ENCODE data around the gene GPC2.

Gene GPC2

DNA sequence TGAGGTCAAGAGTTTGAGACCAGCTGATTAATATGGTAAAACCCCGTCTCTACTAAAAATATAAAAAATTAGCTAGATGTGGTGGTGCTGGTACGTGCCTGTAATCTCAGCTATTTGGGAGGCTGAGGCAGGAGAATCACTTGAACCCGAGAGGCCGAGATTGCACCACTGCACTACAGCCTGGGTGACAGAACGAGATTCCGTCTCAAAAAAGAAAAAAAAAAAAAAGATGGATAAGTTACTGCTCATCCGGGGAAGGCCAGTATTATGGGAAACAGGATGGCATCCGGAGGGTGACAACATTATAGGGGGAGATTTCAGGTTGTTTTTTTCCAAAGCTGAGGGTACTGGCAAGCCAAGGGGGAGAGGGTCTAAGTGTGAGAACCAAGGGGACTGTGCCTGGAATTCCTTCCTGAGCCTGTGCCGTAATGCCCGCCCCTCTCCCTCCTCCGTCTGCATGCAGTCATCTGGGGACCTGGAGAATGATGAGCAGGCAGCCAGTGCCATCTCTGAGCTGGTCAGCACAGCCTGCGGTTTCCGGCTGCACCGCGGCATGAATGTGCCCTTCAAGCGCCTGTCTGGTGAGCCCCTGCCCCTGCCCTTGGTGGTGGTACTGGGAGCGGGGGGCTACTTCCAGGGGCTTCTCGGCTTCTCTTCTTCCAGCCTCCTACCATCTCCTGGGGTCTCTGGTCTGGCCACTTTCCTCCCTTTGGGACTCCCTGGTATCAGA lies 24.1 kb downstream of the GPC2 start:
- TF ChIP-seq, protein P1, sequence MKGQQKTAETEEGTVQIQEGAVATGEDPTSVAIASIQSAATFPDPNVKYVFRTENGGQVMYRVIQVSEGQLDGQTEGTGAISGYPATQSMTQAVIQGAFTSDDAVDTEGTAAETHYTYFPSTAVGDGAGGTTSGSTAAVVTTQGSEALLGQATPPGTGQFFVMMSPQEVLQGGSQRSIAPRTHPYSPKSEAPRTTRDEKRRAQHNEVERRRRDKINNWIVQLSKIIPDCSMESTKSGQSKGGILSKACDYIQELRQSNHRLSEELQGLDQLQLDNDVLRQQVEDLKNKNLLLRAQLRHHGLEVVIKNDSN (IDR thresholded peaks at IDR 0.05), result no peak
- TF ChIP-seq CEBPB (IDR thresholded peaks at IDR 0.05) (no peak), FOXM1 (IDR thresholded peaks at IDR 0.05; ENCODE audit: borderline replicate concordance, low read depth) (no peak), CREB1 (IDR thresholded peaks at IDR 0.05; ENCODE audit: low read depth) (no peak), ZBTB7A (IDR thresholded peaks at IDR 0.05; ENCODE audit: low read depth) (no peak), TEAD4 (IDR thresholded peaks at IDR 0.05) (no peak), NFIC (IDR thresholded peaks at IDR 0.05) (no peak), TAF1 (IDR thresholded peaks at IDR 0.05; ENCODE audit: low read depth) (no peak), EGR1 (IDR thresholded peaks at IDR 0.05) (no peak), RAD21 (IDR thresholded peaks at IDR 0.05; ENCODE audit: low read depth) (no peak), EP300 (IDR thresholded peaks at IDR 0.05; ENCODE audit: borderline replicate concordance) (no peak), YY1 (IDR thresholded peaks at IDR 0.05; ENCODE audit: low read depth) (no peak)
- TF ChIP-seq, protein P2, sequence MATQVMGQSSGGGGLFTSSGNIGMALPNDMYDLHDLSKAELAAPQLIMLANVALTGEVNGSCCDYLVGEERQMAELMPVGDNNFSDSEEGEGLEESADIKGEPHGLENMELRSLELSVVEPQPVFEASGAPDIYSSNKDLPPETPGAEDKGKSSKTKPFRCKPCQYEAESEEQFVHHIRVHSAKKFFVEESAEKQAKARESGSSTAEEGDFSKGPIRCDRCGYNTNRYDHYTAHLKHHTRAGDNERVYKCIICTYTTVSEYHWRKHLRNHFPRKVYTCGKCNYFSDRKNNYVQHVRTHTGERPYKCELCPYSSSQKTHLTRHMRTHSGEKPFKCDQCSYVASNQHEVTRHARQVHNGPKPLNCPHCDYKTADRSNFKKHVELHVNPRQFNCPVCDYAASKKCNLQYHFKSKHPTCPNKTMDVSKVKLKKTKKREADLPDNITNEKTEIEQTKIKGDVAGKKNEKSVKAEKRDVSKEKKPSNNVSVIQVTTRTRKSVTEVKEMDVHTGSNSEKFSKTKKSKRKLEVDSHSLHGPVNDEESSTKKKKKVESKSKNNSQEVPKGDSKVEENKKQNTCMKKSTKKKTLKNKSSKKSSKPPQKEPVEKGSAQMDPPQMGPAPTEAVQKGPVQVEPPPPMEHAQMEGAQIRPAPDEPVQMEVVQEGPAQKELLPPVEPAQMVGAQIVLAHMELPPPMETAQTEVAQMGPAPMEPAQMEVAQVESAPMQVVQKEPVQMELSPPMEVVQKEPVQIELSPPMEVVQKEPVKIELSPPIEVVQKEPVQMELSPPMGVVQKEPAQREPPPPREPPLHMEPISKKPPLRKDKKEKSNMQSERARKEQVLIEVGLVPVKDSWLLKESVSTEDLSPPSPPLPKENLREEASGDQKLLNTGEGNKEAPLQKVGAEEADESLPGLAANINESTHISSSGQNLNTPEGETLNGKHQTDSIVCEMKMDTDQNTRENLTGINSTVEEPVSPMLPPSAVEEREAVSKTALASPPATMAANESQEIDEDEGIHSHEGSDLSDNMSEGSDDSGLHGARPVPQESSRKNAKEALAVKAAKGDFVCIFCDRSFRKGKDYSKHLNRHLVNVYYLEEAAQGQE (IDR thresholded peaks at IDR 0.05; ENCODE audit: low read depth), result no peak
- TF ChIP-seq, protein P3, sequence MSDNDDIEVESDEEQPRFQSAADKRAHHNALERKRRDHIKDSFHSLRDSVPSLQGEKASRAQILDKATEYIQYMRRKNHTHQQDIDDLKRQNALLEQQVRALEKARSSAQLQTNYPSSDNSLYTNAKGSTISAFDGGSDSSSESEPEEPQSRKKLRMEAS (IDR thresholded peaks at IDR 0.05), result no peak

DNA sequence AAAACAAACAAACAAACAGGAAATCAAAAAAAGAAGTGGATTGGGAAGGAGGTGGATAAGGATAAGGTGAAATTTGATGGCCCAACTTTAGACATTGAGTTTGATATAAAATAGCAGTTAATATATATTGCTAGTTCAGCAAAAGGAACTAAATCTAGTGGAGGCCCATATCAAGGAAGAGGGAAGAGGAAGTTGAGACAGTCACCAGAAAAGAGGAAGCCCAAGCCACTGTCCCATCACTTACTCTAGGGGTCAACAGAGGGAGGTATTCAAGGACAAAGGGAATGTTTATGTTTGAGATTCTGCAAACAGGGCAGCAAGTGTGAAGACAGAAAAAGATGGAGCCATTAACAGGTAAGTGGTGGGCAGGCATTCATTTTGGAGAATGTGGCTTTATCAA lies 24.8 kb downstream of the GPC2 start:
- TF ChIP-seq CREB1 (IDR thresholded peaks at IDR 0.05; ENCODE audit: low read depth) (no peak), EGR1 (IDR thresholded peaks at IDR 0.05) (no peak), ZBTB7A (IDR thresholded peaks at IDR 0.05; ENCODE audit: low read depth) (no peak), CEBPB (IDR thresholded peaks at IDR 0.05) (no peak), EP300 (IDR thresholded peaks at IDR 0.05; ENCODE audit: borderline replicate concordance) (no peak), TEAD4 (IDR thresholded peaks at IDR 0.05) (no peak), FOXM1 (IDR thresholded peaks at IDR 0.05; ENCODE audit: borderline replicate concordance, low read depth) (no peak), TCF12 (IDR thresholded peaks at IDR 0.05; ENCODE audit: low read depth) (no peak), RAD21 (IDR thresholded peaks at IDR 0.05; ENCODE audit: low read depth) (no peak), YY1 (IDR thresholded peaks at IDR 0.05; ENCODE audit: low read depth) (no peak)
- TF ChIP-seq, protein P2 (IDR thresholded peaks at IDR 0.05; ENCODE audit: low read depth), result no peak
- TF ChIP-seq, protein P3 (IDR thresholded peaks at IDR 0.05), result no peak
- TF ChIP-seq, protein P1 (IDR thresholded peaks at IDR 0.05), result no peak

DNA sequence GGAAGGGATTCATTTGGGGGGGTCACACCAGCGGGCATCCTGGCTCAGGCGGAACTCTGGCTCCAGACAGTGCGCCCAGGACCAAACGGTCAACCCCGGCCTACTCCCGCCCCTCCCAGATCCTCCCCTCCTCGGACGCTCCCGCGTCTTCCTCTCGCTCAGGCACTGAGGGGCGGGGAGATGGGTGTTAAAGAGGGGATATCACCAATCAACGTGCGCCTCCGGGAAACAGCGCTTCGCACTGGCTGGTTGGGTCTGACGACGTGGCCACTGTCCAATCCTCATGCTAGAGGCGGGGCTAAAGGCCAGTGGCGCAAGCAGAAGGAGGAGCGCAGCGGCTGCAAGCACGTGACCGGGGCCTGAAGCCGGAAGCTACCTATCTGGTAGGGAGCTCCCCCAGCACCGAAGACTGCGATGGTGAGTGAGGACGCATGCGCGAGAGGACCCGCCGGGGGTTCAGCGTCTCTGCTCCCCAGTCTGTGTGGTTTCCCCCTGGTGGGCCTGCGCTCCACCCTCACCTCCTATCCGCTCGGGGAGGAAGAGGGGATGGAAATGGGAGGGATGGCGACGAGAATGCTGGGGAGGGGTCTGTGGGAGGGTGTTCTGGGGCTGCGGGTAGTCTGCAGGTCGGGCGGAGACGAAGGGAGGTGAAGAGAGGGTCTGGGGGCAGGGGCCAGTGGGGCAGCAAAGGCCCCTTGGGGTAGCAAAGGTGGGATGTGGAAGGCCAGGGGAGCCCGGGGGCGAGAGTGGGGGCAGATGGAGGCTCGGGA lies 28.4 kb downstream of the GPC2 start, which contains the start of gene LAMTOR4:
LAMTOR4 (plus strand) TSS at position 360 of the 770 bp plus-strand sequence; CDS start at position 415, 55 bp downstream.
- TF ChIP-seq TEAD4 (IDR thresholded peaks at IDR 0.05), result no peak
- TF ChIP-seq YY1 (IDR thresholded peaks at IDR 0.05; ENCODE audit: low read depth), result no peak
- TF ChIP-seq TAF1 (IDR thresholded peaks at IDR 0.05; ENCODE audit: low read depth), result peak; percentile 65
- TF ChIP-seq, protein P3 (IDR thresholded peaks at IDR 0.05), result peak; percentile 72
- TF ChIP-seq TCF12 (IDR thresholded peaks at IDR 0.05; ENCODE audit: low read depth), result 0 out of 2 replicates have a peak, but pooled peaks have one; percentile 31
- TF ChIP-seq EGR1 (IDR thresholded peaks at IDR 0.05), result no peak
- no peak for TF ChIP-seq ZBTB7A (IDR thresholded peaks at IDR 0.05; ENCODE audit: low read depth)
- TF ChIP-seq FOXM1 (IDR thresholded peaks at IDR 0.05; ENCODE audit: borderline replicate concordance, low read depth), result no peak
- TF ChIP-seq CEBPB (IDR thresholded peaks at IDR 0.05), result peak; percentile 42; the same call in 1 of the 2 replicates
- TF ChIP-seq CREB1 (IDR thresholded peaks at IDR 0.05; ENCODE audit: low read depth), result peak; percentile 44; the same call in 1 of the 2 replicates
- TF ChIP-seq, protein P2 (IDR thresholded peaks at IDR 0.05; ENCODE audit: low read depth), result no peak
- TF ChIP-seq NFIC (IDR thresholded peaks at IDR 0.05), result no peak
- TF ChIP-seq, protein P1 (IDR thresholded peaks at IDR 0.05), result peak; percentile 96
- TF ChIP-seq RAD21 (IDR thresholded peaks at IDR 0.05; ENCODE audit: low read depth), result no peak
- TF ChIP-seq EP300 (IDR thresholded peaks at IDR 0.05; ENCODE audit: borderline replicate concordance), result no peak

All from Ishikawa (cell line).